K562 (cell line): ENCODE results near the gene AGPAT1. TPM values are rescaled to one million over a fixed set of nuclear protein-coding genes. Genes with fewer than 3 reads are reported as not detected.

ENCODE experiments used
- BHLHE40 ChIP-seq: IDR thresholded peaks from 2 replicates; pipeline ENCODE4 v1.6.1; 2011; ENCODE audit warnings: low read length, improper control_type of control experiment
- CTBP1 ChIP-seq: fragments of 450-650 bp; IDR thresholded peaks from 2 replicates; pipeline ENCODE4 v1.6.1; 2016; ENCODE audit warnings: borderline replicate concordance
- EGR1 ChIP-seq: fragments of 450-650 bp; conservative IDR thresholded peaks from 2 replicates; pipeline ENCODE4 v1.6.1; 2017; ENCODE audit warnings: mild to moderate bottlenecking
- HNRNPLL ChIP-seq: fragments of 200-400 bp; formaldehyde crosslinking; IDR thresholded peaks from 2 replicates; pipeline ENCODE4 v1.6.1; 2017; ENCODE audit warnings: low read length, low read depth, mild to moderate bottlenecking; ENCODE audit not compliant: poor library complexity, severe bottlenecking
- KLF13 ChIP-seq: fragments of 450-650 bp; IDR thresholded peaks from 2 replicates; pipeline ENCODE4 v1.6.1; 2016; ENCODE audit warnings: missing genetic modification characterization, low read depth, mild to moderate bottlenecking, missing compliant biosample characterization, moderate library complexity, borderline replicate concordance
- KLF16 ChIP-seq: IDR thresholded peaks from 2 replicates; pipeline ENCODE4 v1.6.1; 2016; ENCODE audit warnings: antibody characterized with exemption
- MBD2 ChIP-seq: sonication (generic); IDR thresholded peaks from 2 replicates; pipeline ENCODE4 v1.6.1; 2016; ENCODE audit warnings: low read depth, borderline replicate concordance
- RBM34 ChIP-seq: fragments of 200-400 bp; formaldehyde crosslinking; IDR thresholded peaks from 2 replicates; pipeline ENCODE4 v1.6.1; 2018; ENCODE audit warnings: low read length, borderline replicate concordance; ENCODE audit not compliant: insufficient read depth
- RNF2 ChIP-seq: sonication (generic); IDR thresholded peaks from 2 replicates; pipeline ENCODE4 v1.6.1; 2016
- ZBTB33 ChIP-seq: sonication (generic); formaldehyde crosslinking; IDR thresholded peaks from 2 replicates; pipeline ENCODE4 v1.8.1; 2023; ENCODE audit warnings: mild to moderate bottlenecking, missing genetic modification reagents
- ZNF212 ChIP-seq: fragments of 450-650 bp; formaldehyde crosslinking; IDR thresholded peaks from 2 replicates; pipeline ENCODE4 v1.4.0; 2020; ENCODE audit warnings: mild to moderate bottlenecking
- ZNF384 ChIP-seq: IDR thresholded peaks from 2 replicates; pipeline ENCODE4 v1.6.1; 2012; ENCODE audit warnings: low read depth, low read length, improper control_type of control experiment
- polyA plus RNA-seq, 8 experiments: library from polyadenylated mRNA; depleted of rRNA in 4 of 8; stranded (reverse) in 5 of 8; unstranded in 3 of 8; fragments of >200 nt; fragmentation: Nextera tagmentation in 2 of 8; fragmentation: Illumina TruSeq in 1 of 8; extraction: Ambion mirVana in 2 of 8; extraction: Trizol in 1 of 8; gene quantifications; 2 replicates each; pipeline versions ENCODE4 v1.2.1 to v1.2.3, GENCODE V29; 2011 to 2014; ENCODE audit warnings: inconsistent platforms in 1 of 8, missing spikeins in 1 of 8
- total RNA-seq, 7 experiments: library from RNA; depleted of rRNA in 6 of 7; stranded (reverse); fragments of >200 nt in 6 of 7; fragmentation: Illumina TruSeq in 2 of 7; extraction: Trizol in 2 of 7; gene quantifications; 2 replicates each; pipeline versions ENCODE4 v1.2.1 to v1.2.3, GENCODE V29; 2011 to 2021; ENCODE audit warnings: low replicate concordance in 1 of 7
- TF ChIP-seq, protein P1 (sequence below), 2 experiments: fragments of 450-650 bp; conservative IDR thresholded peaks; 2 replicates each; pipeline ENCODE4 v1.6.1; 2017; ENCODE audit warnings: mild to moderate bottlenecking in 2 of 2, moderate library complexity in 2 of 2
- TF ChIP-seq, protein P2 (sequence below): fragments of 450-650 bp; IDR thresholded peaks from 2 replicates; pipeline ENCODE4 v1.6.1; 2018; ENCODE audit not compliant: partially characterized antibody

The AGPAT1 gene
- total and polyA plus RNA-seq, 9 of the 15 experiments (the other 6 are each of a cell fraction or from before 2014, with no cell fraction given), result 37.9 to 176 (median 69.4) TPM

- TF ChIP-seq, protein P1, sequence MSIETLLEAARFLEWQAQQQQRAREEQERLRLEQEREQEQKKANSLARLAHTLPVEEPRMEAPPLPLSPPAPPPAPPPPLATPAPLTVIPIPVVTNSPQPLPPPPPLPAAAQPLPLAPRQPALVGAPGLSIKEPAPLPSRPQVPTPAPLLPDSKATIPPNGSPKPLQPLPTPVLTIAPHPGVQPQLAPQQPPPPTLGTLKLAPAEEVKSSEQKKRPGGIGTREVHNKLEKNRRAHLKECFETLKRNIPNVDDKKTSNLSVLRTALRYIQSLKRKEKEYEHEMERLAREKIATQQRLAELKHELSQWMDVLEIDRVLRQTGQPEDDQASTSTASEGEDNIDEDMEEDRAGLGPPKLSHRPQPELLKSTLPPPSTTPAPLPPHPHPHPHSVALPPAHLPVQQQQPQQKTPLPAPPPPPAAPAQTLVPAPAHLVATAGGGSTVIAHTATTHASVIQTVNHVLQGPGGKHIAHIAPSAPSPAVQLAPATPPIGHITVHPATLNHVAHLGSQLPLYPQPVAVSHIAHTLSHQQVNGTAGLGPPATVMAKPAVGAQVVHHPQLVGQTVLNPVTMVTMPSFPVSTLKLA (conservative IDR thresholded peaks at IDR 0.05), result peak in 1 of 2 experiments; percentile 93; a peak in 2 of 4 replicates
- peak; percentile 11 for TF ChIP-seq ZBTB33 (CRISPR knock-in tag)
- TF ChIP-seq HNRNPLL, result peak; percentile 63
- TF ChIP-seq, protein P2, sequence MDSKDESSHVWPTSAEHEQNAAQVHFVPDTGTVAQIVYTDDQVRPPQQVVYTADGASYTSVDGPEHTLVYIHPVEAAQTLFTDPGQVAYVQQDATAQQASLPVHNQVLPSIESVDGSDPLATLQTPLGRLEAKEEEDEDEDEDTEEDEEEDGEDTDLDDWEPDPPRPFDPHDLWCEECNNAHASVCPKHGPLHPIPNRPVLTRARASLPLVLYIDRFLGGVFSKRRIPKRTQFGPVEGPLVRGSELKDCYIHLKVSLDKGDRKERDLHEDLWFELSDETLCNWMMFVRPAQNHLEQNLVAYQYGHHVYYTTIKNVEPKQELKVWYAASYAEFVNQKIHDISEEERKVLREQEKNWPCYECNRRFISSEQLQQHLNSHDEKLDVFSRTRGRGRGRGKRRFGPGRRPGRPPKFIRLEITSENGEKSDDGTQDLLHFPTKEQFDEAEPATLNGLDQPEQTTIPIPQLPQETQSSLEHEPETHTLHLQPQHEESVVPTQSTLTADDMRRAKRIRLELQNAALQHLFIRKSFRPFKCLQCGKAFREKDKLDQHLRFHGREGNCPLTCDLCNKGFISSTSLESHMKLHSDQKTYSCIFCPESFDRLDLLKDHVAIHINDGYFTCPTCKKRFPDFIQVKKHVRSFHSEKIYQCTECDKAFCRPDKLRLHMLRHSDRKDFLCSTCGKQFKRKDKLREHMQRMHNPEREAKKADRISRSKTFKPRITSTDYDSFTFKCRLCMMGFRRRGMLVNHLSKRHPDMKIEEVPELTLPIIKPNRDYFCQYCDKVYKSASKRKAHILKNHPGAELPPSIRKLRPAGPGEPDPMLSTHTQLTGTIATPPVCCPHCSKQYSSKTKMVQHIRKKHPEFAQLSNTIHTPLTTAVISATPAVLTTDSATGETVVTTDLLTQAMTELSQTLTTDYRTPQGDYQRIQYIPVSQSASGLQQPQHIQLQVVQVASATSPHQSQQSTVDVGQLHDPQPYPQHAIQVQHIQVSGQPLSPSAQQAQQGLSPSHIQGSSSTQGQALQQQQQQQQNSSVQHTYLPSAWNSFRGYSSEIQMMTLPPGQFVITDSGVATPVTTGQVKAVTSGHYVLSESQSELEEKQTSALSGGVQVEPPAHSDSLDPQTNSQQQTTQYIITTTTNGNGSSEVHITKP, result peak; percentile 31
- peak; percentile 80; the same call in 1 of the 2 replicates for TF ChIP-seq BHLHE40
- TF ChIP-seq ZNF212 (CRISPR knock-in tag), result no peak
- peak; percentile 54; the same call in 1 of the 2 replicates for TF ChIP-seq CTBP1
- TF ChIP-seq EGR1, result peak; percentile 99
- 0 out of 2 replicates have a peak, but pooled peaks have one; percentile 51 for TF ChIP-seq RNF2
- no peak for TF ChIP-seq MBD2
- TF ChIP-seq KLF16, result 0 out of 2 replicates have a peak, but pooled peaks have one; percentile 14
- TF ChIP-seq KLF13 (tag), result peak; percentile 66; the same call in 1 of the 2 replicates
- TF ChIP-seq ZNF384, result peak; percentile 18; the same call in 1 of the 2 replicates
- peak; percentile 94; the same call in 1 of the 2 replicates for TF ChIP-seq RBM34
Measured at GRCh38 chr6:32195652-32195901, 19.7 kb upstream of the AGPAT1 start (continued).
